Stimulated activated CD4-positive, alpha-beta T cell treated with anti-CD3 and anti-CD28 coated beads, Interleukin-12 subunit alpha, Interleukin-12 subunit beta, amount 100 ng/mL, for 4 hours (primary cell): ENCODE results near the gene DUSP19.

Experiments
- DNase-seq: peaks from one replicate; pipeline ENCODE4 v3.0.0-alpha.2; 2020

Gene DUSP19

DNA sequence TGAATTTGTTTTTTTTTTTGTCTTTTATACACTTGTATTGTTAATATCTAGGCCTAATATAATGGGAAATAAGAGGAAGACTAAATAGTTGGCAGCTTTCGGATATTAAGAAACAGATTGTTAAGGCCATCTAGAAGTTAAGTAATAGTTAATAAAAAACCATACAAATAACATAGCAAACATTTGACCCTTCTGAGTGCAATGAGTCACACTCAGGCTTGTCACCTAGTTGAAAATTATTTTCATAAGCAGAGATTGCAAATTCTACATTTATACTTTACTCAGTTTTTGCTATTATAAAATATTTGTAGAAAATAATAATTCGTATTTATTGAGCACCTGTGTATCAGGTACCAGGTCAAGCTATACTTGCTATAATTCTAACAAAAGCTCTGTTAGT lies 48.1 kb downstream of the DUSP19 start:
- DNase-seq, result no peak

GRCh38 chr2:183134016-183134415 lies 55.5 kb downstream of the DUSP19 start:
- DNase-seq, result no peak

- DNase-seq, result no peak
Measured at GRCh38 chr2:183148955-183149354, 70.4 kb downstream of the DUSP19 start.

DNA sequence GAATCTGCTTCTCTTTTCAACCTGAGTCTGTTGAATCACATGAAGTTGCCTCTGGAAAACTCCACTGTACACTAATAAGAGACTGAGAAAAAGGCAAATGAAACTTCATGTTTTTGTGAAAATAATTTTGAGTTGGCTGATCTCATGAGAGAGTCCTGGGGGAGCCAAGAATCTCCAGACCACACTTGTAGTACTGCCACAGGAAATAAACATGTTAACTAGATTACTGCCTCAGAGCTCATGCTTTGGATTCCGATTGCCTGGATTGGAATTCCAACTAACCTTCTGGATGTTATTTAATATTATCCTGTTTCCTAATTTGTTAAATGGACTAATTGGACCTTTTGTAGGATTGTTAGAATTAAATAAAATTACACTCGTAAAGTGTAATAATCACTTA lies 70.9 kb downstream of the DUSP19 start:
- no peak for DNase-seq
